Suppressor macrophage treated with lipopolysaccharide for 1 hour (primary cell): Measurements from ENCODE around the gene ODC1.

Experiments used
- DNase-seq, 3 donors: peaks; one replicate each; pipeline ENCODE4 v3.0.0-alpha.2; 2020 to 2022

Gene ODC1

DNA sequence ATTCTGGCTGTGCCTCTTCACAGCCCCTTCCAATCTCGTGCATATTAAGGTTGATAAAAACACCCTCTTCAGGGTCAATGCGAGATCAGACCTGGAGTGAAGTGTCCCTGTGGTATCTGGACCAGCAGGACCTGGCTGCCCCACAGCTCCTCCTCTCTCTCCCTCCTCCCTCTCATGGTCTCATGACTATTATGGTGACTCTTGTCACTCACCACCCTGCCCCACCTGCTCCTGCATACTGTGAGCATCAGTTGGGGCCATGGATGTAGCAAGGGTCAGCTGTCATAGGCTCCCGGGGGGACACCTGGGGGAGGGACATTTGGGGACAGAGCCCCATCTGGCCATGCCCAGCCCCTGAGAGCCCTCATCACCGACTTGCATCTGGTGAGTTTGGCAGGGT, 50.2 kb downstream of the ODC1 start:
- DNase-seq: no peak

DNA sequence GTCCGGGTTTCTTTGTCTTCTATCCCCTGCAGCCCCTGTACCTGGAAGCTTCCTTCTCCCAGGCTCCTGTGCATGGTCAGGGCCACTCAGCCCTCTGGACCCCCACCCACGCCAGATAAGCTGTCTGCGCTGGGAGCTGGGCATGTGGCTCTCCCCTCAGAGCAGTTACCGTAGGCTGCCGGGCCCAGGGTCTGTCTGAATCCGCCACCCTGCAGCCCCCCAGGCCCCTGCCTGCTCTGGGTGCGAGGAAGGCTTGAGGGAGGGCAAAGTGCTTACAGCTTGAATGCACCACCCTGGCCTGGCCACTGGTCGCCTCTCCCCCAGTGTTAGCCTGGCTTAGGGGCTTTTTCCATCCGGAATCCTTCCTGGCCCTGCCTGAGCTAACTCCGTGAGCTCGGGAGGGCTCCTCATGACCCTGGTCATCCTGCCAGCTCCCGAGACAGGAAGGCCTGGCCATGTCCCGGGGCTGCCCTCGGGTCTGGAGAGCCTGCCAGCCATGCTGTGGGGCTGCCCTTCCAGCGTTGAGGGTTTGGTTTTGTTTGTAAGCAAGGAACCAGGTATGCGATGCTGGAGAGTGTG, 50.7 kb downstream of the ODC1 start:
- no peak for DNase-seq

DNA sequence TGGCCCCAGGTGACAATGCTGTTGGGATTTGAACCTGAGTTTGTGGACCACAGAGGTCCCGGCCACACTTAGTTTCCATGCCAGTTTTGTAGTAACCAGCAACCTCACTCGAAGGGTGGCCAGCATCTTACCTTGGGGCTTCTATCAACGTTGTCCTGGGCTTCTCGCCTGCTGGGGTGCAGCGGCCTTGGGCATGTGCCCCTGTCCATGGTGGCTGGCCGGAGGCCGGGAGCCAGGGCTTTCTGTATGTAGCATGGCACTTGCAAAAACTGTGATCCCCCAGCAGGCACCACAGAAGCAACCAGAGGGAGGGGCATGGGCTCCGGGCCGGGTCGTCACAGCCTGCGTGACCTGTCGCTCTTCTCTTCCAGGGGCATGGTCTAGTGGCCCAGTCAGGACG, 51.7 kb downstream of the ODC1 start:
- no peak for DNase-seq

DNA sequence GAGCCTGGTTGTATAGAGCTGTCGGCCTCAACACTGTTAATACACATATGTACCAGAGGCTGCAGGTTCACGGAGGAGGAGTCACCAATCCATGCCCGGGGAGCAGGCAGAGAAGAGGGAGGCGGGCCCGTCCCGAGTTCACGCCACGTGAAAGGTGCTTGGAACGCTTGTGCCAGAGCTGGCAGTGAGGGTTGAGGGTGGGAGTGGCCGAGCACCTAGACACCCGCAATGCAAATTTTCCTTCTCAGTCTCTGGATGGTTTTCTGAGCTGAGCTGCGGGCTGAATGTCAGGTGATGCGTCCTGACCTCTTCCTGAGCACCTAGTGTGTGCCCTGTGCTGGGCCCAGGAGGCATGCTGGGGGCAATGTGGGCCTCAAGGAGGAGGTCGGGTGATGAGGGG, 52.2 kb downstream of the ODC1 start:
- no peak for DNase-seq

DNA sequence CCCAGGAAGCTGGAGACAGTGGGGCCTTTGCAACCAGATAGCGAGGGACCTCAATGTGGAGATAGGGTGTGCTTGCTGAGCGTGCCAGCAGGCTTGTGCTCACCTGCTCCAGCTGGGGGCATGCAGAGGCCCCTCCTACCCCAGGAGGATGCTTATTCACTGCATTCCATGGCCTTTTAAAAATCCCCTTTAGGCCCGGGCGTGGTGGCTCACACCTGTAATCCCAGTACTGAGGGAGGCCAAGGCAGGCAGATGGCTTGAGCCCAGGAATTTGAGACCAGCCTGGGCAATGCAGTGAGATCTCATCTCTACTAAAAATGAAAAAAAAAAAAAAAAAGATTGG, 54.5 kb downstream of the ODC1 start:
- DNase-seq: no peak

DNA sequence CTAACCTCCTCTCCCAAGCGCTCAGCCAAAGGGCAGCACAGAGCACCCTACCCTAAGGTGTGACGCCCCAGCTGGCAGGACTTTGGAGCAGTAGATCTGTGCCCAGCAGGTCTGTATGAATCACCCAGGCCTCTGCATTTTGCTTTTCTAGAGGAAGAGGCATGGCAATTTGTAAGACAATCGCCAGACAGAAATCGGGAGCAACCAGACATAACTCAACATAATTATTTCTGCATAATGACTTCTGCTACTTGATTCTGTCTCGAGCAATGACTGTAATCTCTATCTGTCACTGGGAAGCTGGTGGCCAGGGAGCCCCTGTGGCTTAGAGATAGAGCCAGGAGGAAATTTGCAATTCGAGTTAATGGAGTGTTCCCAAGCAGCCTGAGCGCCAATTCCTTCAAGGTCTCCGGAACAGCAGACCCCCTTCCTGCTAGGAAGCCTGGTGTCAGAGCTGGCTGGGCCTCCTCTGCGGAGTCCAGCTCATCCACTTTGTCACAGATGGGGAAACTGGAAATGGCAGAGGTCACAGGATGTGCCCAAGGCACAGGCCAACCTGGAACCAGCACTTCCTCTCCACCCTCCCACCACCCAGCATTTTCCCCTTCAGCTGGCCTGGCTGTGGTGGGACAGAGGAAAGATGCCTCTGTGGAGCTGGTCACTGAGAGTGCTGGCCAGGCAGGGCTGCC, 55.0 kb downstream of the ODC1 start:
- peak; percentile 58 to 61 (median 60) for DNase-seq

DNA sequence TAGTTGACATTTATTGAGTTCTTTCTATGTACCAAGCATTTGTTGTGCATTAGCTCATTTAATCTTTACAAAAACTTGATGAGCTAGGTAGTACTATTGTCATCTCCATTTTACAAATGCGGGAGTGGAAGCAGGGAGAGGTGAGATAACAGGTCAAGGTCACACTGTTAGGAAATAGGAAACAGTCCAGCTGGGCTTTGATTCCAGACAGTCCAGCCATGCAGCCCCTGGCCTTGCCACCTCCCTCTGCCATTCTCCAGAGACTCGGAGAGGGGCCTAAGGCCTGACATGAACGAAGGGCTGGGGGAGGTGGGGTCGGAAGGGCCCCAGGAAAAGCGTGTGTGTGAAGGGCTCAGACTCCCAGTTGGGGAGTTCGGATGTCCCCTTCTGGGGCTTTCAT, 55.6 kb downstream of the ODC1 start:
- DNase-seq: no peak

DNA sequence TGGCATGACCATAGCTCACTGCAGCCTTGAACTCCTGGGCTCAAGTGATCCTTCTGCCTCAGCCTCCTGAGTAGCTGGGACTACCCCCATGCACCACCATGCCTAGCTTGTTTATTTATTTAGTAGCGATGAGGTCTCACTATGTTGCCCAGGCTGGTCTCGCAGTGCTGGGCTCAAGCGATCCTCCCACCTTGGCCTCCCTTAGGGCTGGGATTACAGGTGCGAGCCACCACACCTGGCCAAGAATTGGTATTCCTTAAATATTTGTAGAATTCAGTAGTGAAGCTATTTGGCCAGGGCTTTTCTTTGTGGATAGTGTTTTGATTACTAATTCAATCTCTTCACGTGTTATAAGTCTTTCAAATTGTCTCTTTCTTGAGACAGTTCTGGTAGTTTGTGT, 56.0 kb downstream of the ODC1 start:
- DNase-seq: no peak

DNA sequence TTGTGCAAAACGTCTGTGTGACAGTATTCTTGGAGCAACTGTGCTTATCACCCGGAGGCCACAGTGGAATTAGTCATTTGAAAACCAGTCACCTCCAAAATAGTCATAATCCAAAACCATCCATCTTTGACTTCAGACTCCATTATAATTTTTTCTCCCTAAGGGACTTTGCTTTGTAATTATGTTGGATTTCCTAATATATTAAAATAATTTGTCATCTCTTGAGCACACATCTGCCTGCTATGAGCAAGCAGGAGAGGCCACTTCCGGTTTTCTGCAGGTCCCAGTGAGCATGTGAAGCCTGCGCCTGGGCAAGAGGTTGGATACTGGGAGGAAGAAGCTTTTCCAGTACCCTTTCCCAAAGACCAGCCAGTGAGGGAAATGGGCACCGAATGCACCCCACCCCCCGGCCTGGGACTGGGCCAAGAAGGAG, 57.7 kb downstream of the ODC1 start:
- DNase-seq: peak; percentile 67 to 75 (median 69)
